AG04450 (cell line): ENCODE data around the gene SMIM45.

Experiments
- CTCF ChIA-PET: fragments of 300-600, 350-600 bp; formaldehyde crosslinking; extraction: SDS; loops from one replicate; lab custom pipeline; 2022; ENCODE audit warnings: antibody characterized with exemption, inconsistent platforms; lab: Charles Lee
- POLR2A ChIA-PET: fragments of 350-600 bp; formaldehyde crosslinking; extraction: SDS; loops from one replicate; lab custom pipeline; 2021; ENCODE audit warnings: antibody characterized with exemption, inconsistent platforms; lab: Yijun Ruan, JAX
- DNase-seq: peaks from one replicate; pipeline ENCODE4 v3.0.0-alpha.2; 2011; ENCODE audit warnings: low read depth, low spot score
- H3K27ac ChIP-seq: one replicate; pipeline ENCODE4 v1.5.1; 2012; ENCODE audit warnings: low read depth, low read length, control low read depth
- H3K27me3 ChIP-seq: one replicate; pipeline ENCODE4 v1.6.0; 2012; ENCODE audit warnings: low read length; ENCODE audit not compliant: control insufficient read depth, insufficient read depth
- H3K4me3 ChIP-seq: 2 replicates; pipeline ENCODE4 v1.5.1; 2011; ENCODE audit warnings: mild to moderate bottlenecking, low read depth, low read length, control low read depth
- H3K9me3 ChIP-seq: 2 replicates; pipeline ENCODE4 v1.5.1; 2012; ENCODE audit warnings: low read length; ENCODE audit not compliant: control insufficient read depth, insufficient read depth
- CTCF ChIP-seq: IDR thresholded peaks from 2 replicates; pipeline ENCODE4 v1.5.1; 2011; ENCODE audit warnings: low read depth, low read length, control low read depth, inconsistent platforms

The SMIM45 gene

DNA sequence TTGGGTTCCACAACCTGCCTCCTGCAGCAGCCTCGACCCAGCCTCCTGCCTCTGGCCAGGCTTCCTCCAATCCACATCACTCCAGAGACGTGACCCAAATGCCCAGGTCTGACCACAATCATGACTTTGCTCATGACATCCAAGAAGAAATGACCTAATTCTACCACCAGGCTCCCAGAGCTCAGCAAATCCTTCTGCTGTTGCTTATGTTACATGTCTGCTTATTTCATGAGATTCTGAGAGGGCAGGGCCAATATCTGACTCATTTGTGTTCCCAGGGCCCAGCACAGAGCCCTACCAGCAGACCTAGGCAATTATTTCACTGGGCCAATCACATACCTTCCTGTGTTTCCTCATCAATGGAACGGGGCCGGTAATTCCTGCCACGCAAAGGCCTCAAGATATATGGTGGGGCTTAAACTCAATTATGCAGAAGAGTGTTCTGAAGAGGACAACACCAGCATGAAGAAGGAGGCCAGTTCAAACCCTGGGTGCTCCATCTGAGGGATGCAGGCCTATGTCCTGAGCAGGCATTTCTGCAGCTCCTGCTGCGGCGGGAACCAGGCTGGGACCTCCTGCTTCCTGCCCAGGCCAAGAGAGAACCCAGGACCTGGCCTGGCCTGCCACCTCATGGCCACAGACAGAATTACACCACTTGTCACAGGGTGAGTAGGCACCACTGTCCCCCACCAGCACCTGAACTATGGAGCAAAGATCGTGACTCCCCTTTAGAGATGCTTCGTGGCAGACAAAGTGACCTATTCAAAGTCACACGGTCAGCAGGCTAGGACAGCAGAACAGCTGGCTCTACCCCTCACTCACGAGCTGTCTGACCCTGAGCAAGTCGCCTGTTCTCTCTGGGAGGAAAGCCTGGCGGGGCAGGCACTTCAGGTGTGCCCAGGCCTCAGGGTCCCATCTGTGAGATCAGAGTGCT lies 10.9 kb upstream of the SMIM45 start:
- H3K9me3 ChIP-seq, result no peaks in the 10 kb centered on the region; the same call in 1 of the 2 replicates
- no peaks in the 10 kb centered on the region for H3K27me3 ChIP-seq
- CTCF ChIA-PET, result interaction anchor here (0.6 to 9.4 kb wide), 30 partner anchors 10 to 278 kb away, joined by 3 to 281 read pairs (median 4); partner anchors contain the start of genes CCDC134, MEI1, SMIM45 and TNFRSF13C
- peak overlapping the region; percentile 88 for H3K27ac ChIP-seq
- POLR2A ChIA-PET, result interaction anchor here (0.5 to 1.6 kb wide), 4 partner anchors 21 to 252 kb away, joined by 3 to 6 read pairs (median 3); partner anchors contain the start of gene SNU13
- DNase-seq, result peak; percentile 64
- no peak overlapping the region for H3K4me3 ChIP-seq
- TF ChIP-seq CTCF, result peak; percentile 89

DNA sequence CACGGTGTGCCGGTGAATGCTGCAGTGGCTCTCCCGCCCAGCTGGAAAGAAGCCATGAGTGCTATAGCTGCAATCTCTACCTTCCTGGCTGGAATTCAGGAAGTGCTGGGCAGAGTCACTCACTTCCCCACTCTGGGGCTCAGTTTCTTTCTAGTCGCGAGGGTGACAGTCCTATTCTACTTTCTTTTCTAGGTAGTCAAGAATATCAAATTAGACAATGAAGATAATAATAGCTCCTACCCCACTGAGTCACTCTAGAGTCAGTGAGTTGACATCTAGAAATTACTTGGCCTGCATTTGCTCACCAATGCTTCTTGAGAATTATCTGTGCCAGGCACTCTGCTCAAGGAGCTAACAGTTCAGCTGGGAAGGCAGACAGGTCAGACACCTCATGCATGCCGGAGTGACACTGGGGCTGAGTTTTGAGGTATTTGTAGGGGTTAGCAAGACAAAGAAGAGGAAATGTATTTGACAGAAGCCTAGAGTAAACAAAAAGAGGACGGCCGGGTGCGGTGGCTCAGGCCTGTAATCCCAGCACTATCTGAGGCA lies 8.2 kb upstream of the SMIM45 start:
- no peak overlapping the region for H3K27ac ChIP-seq
- H3K9me3 ChIP-seq, result no peaks in the 10 kb centered on the region; the same call in 1 of the 2 replicates
- ChIA-PET CTCF (interaction anchor here (0.6 to 9.4 kb wide), 5 partner anchors 18 to 277 kb away, joined by 3 to 281 read pairs (median 4); partner anchors contain the start of gene MEI1), POLR2A (interaction anchor here (1.4 kb wide), 1 partner anchor 15 kb away, joined by 3 read pairs; no protein-coding TSS in a partner anchor)
- no peak overlapping the region for H3K4me3 ChIP-seq
- H3K27me3 ChIP-seq, result no peaks in the 10 kb centered on the region
- no peak for DNase-seq
- no peak for TF ChIP-seq CTCF

DNA sequence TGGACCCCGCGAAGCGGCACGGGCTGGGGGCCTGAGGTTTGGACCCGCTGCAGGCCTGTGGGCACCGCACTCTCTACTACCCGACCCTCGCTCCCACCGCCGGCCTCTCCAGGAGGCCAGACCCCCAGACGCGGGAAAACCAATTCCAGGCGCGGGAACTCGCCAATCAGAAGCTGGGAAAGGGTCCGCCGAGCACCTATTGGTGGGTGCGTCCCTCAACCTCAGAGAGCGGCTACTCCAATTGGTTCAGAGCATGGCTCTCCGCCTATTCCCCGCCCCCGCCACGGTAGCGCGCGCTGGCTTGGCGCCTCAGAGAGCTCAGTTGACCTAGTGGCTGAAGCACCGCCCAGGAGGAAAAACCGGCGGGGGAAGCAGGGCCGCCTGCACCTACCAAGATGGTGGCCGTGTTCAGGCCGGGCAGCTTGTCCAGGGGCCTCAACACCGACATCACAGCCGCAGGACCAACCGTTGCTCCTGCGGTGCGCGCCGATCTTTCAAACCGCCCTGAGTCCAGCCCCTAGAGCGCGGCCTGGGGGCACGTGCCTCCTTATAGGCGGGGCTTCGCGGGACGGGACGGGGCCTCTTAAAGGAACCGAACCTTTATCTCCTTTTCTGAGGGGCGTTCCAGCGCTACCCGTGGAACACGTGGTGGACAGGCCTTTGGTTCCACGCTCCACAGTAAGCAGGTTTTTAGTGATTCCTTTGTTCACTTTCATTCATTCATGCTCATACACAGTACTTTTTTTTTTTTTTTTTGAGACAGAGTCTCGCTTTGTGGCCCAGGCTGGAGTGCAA lies 5.1 kb upstream of the SMIM45 start, which contains the start of gene CENPM:
Gene CENPM (minus strand): TSS at position 524 of the 795 bp plus-strand sequence. CDS start 76 bp downstream, at position 448.
- peak within 1 kb of the TSS; percentile 93 for H3K4me3 ChIP-seq
- H3K27ac ChIP-seq, result no peak within 1 kb of the TSS
- no peak for TF ChIP-seq CTCF
- DNase-seq, result peak; percentile 79
- H3K9me3 ChIP-seq, result no peaks in the 10 kb centered on the region
- CTCF ChIA-PET, result interaction anchor here (0.6 to 9.4 kb wide), 7 partner anchors 10 to 497 kb away, joined by 3 to 281 read pairs (median 4); partner anchors contain the start of gene MEI1
- no peaks in the 10 kb centered on the region for H3K27me3 ChIP-seq
- POLR2A ChIA-PET, result interaction anchor here (0.6 to 1.4 kb wide), 8 partner anchors 9 to 497 kb away, joined by 3 to 6 read pairs (median 4); partner anchors contain the start of genes CCDC134, MEI1 and SREBF2

GRCh38 chr22:41947424-41948080 lies 4.4 kb upstream of the SMIM45 start:
- H3K27me3 ChIP-seq, result no peaks in the 10 kb centered on the region
- POLR2A ChIA-PET, result interaction anchor here (0.9 to 1.3 kb wide), 3 partner anchors 10 to 280 kb away, joined by 3 to 5 read pairs (median 3); partner anchors contain the start of gene MEI1
- no peak overlapping the region for H3K27ac ChIP-seq
- CTCF ChIA-PET, result interaction anchor here (0.9 to 9.4 kb wide), 7 partner anchors 11 to 496 kb away, joined by 3 to 281 read pairs (median 4); partner anchors contain the start of gene MEI1
- H3K4me3 ChIP-seq, result no peak overlapping the region
- no peak for DNase-seq
- TF ChIP-seq CTCF, result no peak
- H3K9me3 ChIP-seq, result no peaks in the 10 kb centered on the region
